ENCODE measurements around the gene CASP4. TPM values are rescaled to one million over a fixed set of nuclear protein-coding genes. Genes with fewer than 3 reads are reported as not detected.

Gene CASP4
- total and polyA plus RNA-seq, 2 experiments from 2014 or later: 0.35 TPM; not detected in 1

GRCh38 chr11:104907521-104908185 lies 60.7 kb downstream of the CASP4 start:
- no peak overlapping the region for H3K27ac ChIP-seq (ENCODE audit: low read depth)
- TF ChIP-seq ZNF331 (CRISPR knock-in tag; IDR thresholded peaks at IDR 0.05; ENCODE audit: low read depth): no peak
- TF ChIP-seq CREB1 (CRISPR knock-in tag; IDR thresholded peaks at IDR 0.05; ENCODE audit: low read depth): no peak
- no peak for TF ChIP-seq CTCF (conservative IDR thresholded peaks at IDR 0.05; ENCODE audit: low read depth in 2 of 2)
- no peak for TF ChIP-seq ZNF114 (CRISPR knock-in tag; IDR thresholded peaks at IDR 0.05)
- no peak for TF ChIP-seq EZH2 (IDR thresholded peaks at IDR 0.05; ENCODE audit: low read depth, unreplicated experiment)
- no peak for TF ChIP-seq EZH2phosphoT487 (IDR thresholded peaks at IDR 0.05; ENCODE audit: unreplicated experiment)
- TF ChIP-seq STAT1 (IDR thresholded peaks at IDR 0.05; ENCODE audit: unreplicated experiment): no peak
- TF ChIP-seq ZNF462 (CRISPR knock-in tag; IDR thresholded peaks at IDR 0.05): no peak
- TF ChIP-seq, protein P1, sequence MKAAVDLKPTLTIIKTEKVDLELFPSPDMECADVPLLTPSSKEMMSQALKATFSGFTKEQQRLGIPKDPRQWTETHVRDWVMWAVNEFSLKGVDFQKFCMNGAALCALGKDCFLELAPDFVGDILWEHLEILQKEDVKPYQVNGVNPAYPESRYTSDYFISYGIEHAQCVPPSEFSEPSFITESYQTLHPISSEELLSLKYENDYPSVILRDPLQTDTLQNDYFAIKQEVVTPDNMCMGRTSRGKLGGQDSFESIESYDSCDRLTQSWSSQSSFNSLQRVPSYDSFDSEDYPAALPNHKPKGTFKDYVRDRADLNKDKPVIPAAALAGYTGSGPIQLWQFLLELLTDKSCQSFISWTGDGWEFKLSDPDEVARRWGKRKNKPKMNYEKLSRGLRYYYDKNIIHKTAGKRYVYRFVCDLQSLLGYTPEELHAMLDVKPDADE (IDR thresholded peaks at IDR 0.05): no peak
- no peak for TF ChIP-seq NANOG (IDR thresholded peaks at IDR 0.05; ENCODE audit: borderline replicate concordance)
- no peak for TF ChIP-seq JUNB (IDR thresholded peaks at IDR 0.05; ENCODE audit: unreplicated experiment)
- TF ChIP-seq REST (IDR thresholded peaks at IDR 0.05; ENCODE audit: unreplicated experiment): no peak
- no peak for TF ChIP-seq POLR2AphosphoS5 (IDR thresholded peaks at IDR 0.05; ENCODE audit: low read depth)
- ATAC-seq: no peak
- peaks cover 21% of the 10 kb centered on the region; the same call in 1 of the 2 replicates for H3K9me2 ChIP-seq (ENCODE audit: insufficient read depth)
- no peak overlapping the region for H3K4me3 ChIP-seq
- no peaks in the 10 kb centered on the region for H3K79me2 ChIP-seq (replicated peaks; ENCODE audit: insufficient read depth)
- Mint-ChIP-seq H3K36me3 (ENCODE audit: low read depth) (no peaks in the 10 kb centered on the region), H3K27ac (no peak overlapping the region), H3K9me3 (no peaks in the 10 kb centered on the region), H3K4me1 (no peaks in the 10 kb centered on the region), H3K4me3 (no peak overlapping the region), H3K27me3 (ENCODE audit: insufficient read depth, low read depth, poor library complexity) (peaks cover 2% of the 10 kb centered on the region)
- H3F3A ChIP-seq (replicated peaks; ENCODE audit: low read depth): no peaks in the 10 kb centered on the region
- no peak overlapping the region for H2AFZ ChIP-seq
- no peak overlapping the region for H3K4me2 ChIP-seq
- no peaks in the 10 kb centered on the region for H4K20me1 ChIP-seq (replicated peaks; ENCODE audit: insufficient read depth)
- DNase-seq (ENCODE audit: low spot score): no peak
- H3K36me3 ChIP-seq (ENCODE audit: insufficient read depth): no peaks in the 10 kb centered on the region; the same call in 1 of the 2 replicates
- H3K4me1 ChIP-seq (ENCODE audit: insufficient read depth): no peaks in the 10 kb centered on the region
- no peaks in the 10 kb centered on the region for H3K27me3 ChIP-seq (ENCODE audit: insufficient read depth)

All from GM23338 (cell line).